NCI-H187 treated with DMSO at 0.1 percent for 48 hours (cell line): ENCODE measurements around the gene COL6A2.
"Not testable (repeated sequence)": the region's sequence is repeated elsewhere in the genome, so short reads cannot be mapped to it uniquely, and the experiment has no call there.

ENCODE experiments used
- DNase-seq: peaks from one replicate; lab custom pipeline; 2025; lab: John Stamatoyannopoulos, UW

COL6A2 gene

DNA sequence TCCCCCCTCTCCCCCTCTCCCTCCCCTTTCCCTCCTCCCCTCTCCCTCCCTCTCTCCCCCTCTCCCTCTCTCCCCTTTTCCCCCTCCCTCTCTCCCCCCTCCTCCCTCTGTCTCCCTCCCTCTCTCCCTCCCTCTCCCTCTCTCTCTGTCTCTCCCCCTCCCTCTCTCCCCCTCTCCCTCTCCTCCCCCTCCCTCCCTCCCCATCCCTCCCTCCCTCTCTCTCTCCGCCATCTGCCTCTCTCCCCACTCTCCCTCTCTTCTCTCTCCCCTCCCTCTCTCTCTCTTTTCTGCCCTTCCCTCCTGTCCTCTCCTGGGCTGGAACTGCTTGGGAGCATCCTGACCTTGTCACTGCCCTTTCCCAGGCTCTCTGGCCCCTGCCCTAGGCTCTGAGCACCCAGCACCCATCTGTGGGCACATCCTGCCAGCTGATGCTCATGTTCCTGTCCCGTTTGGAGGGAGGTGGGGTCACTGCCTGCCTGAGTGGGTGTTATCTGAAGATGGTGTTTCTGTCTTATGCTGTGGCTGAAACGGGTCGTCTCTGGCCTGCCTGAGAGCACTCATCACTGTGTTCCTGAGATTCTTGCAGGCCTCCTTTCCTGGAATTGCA is 46.7 kb downstream of the COL6A2 start:
- no peak for DNase-seq

DNA sequence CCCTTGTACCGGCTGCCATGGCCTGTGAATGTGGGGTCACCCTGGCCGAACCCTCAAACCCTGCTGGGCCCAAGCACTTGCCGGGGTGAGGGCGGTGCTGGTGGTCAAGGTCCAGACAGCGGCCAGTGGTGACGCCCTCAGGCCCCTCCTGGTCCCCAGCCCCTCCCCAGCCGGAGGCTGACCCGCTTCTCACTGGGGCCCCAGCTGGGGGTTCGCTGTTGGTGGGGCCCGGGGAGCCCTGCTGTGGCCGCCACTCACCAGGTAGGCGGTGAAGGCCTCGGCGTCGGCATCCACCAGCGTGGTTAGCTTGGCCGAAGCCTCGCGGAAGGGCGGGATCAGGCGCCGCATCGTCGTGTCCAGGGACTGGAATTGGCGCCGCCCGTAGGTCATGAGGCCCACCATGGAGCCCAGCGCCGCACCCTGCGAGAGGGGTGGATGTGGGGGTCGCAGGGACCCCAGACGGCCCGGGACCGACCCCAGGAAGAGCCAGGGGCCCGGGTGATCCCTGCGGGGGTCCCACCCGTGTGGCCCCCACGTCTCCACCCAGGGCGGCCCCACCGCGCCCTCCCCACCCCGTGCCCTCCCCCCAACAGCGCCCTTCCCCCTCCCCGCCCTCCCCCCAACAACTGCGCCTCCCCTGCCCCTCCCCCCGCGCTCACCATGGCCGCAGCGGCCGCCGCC is 47.4 kb downstream of the COL6A2 start:
- no peak for DNase-seq

DNA sequence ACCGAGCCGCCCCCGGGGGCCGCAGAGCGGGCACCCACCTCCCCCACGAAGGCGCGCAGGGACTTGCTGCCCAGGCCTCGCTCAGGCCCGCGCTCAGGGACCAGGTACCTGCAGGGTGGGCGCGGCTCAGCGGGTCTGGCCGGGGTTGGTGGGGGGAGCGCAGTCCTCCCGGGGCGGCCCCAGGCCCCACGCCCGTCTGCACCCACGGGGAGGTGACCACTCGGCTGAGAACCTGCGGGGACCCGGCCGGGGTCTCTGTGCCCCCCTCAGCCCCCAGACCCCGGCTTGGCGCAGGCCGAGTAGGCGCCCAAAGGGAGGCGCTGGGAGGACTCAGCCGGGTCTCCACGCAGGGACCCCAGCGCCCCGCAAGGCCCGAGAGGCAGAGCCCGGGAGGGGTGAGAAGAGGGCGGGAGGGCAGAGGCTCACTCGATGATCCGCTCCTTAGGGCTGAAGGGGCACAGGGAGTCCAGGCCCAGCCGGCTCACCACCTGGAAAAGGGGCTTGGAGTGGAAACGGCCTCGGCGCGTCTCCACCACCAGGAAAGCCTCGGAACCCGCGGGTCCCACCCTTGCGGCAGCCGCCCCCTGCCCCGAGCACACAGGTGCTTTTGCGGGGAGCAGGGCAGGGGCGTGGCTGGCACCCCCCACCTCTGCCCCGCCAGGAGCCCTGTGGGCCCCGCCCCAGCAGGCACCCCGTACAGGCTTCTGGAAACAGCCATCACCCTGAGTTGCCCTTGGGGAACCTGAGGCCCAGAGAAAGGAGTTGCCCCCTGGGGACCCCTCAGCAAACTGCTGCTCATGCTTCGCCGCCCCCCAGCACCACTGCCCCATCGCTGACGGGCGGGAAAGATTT is 48.2 kb downstream of the COL6A2 start:
- no peak for DNase-seq

DNA sequence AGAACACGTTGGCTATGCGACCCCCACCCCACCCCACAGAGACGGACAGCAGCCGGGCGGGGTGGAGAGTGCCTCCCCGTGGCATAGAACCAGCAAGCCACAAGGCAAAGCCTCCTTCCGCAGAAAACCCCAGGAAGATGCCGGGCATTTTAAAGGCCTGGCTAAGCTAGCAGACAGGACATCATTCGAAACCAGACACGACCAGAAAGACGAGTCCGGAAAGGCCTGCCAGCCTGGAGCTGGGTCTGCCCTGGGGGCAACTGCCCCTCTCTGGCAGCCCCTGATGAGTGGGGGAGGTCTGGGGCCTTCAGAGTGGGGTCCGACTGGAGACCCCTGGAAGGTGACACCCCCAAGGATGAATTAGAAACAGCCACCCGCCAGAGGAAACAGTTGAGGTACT is 48.9 kb downstream of the COL6A2 start:
- no peak for DNase-seq

DNA sequence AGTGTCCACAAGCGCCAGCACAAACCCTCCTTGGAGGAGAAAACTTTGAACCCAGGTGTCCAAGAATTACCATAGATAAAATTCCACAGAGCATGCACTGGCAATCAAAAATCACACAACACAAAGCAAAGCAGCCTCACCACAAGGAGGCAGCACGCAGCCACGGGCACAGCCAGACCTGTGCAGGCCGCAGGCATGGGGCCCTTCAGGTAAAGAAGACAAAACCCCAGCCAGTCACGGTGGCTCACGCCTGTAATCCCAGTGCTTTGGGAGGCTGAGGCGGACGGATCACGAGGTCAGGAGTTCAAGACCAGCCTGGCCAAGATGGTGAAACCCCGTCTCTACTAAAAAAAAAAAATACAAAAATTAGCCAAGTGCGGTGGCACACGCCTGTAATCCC is 49.5 kb downstream of the COL6A2 start:
- not testable (repeated sequence) for DNase-seq

DNA sequence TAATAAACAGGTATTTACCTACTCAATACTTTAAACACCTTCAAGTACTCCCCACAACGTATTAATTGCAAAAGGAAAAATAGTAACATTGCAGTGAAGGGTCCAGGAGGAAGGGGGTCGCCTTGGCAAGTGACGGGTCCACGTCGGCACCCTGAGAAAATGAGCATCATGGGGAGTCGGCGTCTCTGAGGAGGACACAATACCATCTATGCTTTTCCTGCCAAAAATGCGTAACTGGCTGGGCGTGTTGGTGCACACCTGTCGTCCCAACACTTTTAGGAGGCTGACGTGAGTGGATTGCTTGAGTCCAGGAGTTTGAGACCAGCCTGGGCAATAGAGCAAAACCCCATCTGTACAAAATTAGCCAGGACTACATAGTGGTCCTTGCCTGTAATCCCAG is 50.2 kb downstream of the COL6A2 start:
- no peak for DNase-seq

DNA sequence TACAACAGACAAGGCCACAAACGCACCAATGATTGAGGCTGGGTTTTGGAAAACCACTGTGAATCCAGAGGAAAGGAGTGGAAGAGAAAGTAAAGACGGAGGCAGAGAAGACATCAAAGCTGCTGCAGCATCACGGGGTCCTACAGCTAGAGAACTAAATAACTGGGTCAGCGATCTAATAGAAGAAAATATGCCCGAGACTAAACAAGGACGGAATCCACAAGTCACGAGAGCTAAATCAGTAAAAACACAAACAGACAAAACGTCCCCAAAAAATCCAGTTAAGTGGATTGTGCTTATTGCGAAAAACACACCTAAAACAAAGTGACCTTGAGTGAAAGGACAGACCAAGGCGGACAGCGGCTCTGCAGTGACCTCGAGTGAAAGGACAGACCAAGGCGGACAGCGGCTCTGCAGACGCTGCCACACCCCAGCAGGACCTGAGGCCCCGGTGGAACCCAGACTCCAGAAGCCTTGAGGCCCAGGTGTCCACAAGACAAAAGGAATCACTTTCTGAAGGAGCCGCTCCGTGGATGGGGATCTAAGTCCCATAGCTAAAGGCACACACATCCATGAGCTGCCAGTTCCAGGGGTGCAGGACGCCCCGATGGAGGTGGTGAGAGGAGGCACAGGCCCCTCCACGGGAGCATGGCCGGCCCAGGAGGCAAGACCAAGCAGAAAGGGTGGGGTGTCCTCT is 51.4 kb downstream of the COL6A2 start:
- DNase-seq = no peak

DNA sequence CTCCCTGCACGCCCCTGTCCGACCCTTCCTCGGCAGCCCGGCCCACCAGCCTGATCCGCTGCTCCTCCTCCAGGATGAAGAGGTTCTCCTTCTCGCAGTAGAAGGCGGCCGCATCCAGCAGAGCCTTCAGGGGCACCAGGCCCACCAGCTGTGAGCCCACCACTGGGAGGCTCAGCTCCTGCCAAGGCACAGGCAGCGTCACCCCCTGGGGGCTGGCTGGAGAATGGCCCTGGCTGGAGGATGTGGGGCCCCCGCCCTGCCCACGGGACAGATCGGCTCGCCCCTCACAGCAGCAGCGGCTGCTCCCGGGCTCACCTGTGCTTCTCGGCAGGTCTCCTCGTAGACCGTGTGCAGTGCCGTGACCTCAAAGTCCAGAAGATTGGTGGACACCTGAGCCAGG is 52.2 kb downstream of the COL6A2 start:
- no peak for DNase-seq

DNA sequence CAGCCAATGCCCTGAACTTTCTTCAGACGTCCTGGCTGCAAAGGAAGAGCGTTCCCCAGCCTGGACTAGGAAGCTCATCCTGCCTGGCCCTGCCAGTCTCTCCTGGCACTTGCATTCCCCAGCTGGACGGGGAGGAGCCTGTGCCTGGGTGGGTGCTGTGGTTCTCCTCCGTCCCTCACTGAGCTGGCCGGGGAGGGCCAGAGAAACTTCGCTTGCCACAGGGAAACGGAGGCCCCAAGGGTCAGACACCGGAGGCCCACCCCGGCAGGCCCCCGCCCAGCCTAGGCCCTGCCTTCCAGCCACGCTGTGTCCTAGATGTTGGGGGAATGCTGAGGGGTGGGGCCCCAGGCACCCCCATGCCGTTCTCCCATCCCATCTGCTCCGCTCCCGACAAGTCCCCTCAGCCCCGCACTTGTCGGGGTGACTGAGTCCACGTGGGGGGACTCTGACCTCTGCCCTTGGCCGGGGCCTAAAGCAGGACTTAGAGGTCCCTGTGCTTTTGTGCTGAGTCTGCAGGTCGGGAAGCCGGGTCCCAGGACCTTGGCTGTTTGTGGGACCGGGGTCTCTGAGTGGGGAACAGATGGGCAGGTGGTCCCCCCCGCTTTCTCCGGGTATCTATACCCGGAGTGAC is 52.7 kb downstream of the COL6A2 start:
- DNase-seq = no peak

DNA sequence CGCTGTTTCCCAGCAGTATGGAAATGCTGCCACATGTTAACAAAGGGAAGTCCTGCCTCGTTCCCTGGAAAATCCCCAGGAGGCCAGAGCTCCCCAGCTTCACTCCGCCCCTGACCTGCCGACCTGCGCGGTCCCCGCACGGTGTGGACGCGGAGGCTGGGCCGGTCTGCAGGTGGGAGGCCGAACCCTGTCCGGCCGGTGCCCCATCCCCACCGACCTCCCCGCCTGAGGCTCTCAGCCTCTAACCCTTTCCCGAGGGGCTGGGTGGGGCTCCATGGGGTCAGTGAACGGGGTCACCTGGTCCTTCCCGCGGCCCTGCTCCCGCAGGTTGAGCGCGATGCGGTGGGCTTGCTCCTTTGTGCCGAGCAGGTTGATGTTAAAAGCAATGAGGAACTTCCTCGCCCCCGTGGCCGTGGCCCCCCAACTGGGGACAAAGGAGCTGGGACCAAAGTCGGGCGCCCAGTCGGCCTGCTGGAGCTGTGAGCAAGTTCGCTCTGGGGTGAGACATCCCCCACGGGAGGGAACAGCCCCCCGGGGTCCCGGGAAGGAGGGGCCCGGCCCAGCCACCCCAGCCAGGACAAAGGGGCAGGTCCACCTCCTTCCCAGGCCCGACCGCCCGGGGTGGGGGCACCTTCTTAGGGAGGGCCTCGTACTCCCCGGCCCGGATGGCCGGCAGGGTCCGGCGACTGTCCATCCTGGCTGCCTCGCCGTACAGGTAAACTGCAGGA is 53.5 kb downstream of the COL6A2 start:
- DNase-seq = no peak

DNA sequence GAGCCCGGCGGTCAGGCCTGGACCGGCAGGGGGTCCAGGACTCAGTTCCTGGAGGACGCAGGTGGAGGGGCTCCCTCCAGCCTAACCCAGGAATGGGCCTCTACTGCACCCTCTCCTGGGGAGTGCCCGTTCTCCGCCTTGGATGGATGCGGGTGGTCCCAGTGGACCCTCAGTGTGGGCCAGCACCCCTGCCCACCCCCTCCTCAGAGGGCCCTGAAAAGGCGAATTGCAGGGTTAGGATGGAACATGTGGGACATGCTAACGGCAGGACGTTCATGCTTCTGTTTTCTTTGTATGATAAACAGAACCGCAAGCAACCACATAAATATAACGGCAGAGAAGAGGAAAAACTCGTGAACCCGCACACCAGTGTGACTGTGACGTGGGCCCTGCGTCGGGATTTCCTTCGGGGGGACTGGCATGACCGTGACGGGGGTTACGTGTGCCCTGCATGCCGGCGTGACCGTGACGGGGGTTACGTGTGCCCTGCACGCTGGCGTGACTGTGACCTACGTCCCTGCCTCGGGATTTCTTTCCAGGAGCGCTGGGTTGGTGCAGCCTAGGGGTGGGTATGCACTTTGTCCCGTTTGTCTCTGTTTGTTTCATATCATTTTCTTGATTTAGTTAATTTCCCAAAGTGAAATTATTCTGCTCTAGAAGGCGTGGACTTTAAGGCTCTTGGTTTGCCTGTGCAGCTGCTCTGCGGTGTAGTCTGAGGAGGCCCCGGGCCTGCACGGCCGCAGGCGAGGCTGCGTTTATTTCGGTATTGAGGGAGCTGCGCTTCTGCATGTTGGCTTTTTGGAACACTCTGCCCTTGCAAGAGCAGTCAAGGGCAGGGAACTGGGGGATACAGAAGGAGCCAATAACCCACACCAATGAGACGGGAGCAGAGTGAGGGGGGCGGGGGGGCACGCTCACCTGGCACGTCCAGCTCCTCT is 54.3 kb downstream of the COL6A2 start:
- DNase-seq = no peak

DNA sequence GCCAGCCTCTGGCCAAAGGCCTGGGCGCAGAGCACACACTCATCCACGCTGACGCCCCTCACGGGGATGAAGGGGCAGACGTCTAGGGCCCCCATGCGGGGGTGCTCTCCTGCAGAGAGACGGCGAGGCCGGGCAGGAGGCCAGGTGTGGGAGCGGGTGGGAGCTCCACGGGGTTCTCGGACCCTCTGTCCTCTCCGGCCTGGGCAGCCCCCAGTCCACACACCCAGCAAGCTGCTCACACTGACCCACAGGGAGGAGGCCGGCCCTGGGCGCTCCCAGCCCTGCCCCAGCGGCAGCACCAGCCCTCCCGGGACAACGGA is 55.0 kb downstream of the COL6A2 start:
- DNase-seq = no peak

DNA sequence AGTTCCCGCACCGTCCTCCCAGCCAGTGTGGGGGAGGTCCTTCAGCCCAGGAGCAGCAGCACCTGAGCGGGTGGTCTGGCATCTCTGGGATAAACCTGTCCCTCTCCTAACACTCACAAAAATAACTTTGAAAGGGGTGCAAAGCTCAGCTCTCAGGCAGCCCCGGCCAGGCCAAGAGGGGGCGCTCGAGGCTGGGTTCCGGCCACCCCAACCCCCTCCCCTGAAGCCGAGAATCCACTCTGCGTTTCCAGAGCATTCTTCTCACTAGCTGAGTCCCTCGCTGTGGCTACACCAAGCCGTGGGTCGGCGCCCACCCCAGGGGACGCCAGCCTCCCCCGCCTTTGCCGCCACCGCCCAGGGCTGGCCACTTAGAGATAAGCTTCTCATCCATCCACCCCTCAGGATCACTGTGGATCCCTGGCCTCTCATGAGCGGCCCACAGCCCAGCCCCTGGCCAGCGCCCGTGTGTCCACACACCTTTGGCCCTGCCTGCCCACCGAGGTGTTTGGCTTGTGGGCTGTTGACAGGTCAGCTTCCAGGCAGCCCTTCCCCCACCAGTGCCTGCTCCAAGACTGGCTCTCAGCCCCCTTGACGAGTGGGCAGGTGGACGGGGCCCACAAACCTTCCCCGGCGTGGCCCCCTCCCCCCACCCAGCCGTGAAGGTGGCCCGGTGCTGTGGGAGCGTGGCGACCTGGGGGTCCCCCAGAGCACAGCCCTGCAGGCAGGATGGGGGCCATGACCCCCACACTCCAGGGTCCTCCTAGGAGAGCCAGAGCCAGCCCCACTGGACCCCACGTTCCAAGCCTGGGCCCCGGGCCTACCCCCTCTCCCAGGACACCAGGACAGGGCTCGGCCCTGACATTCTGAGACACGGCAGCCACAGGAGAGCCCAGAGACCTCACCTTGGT is 55.6 kb downstream of the COL6A2 start:
- no peak for DNase-seq

DNA sequence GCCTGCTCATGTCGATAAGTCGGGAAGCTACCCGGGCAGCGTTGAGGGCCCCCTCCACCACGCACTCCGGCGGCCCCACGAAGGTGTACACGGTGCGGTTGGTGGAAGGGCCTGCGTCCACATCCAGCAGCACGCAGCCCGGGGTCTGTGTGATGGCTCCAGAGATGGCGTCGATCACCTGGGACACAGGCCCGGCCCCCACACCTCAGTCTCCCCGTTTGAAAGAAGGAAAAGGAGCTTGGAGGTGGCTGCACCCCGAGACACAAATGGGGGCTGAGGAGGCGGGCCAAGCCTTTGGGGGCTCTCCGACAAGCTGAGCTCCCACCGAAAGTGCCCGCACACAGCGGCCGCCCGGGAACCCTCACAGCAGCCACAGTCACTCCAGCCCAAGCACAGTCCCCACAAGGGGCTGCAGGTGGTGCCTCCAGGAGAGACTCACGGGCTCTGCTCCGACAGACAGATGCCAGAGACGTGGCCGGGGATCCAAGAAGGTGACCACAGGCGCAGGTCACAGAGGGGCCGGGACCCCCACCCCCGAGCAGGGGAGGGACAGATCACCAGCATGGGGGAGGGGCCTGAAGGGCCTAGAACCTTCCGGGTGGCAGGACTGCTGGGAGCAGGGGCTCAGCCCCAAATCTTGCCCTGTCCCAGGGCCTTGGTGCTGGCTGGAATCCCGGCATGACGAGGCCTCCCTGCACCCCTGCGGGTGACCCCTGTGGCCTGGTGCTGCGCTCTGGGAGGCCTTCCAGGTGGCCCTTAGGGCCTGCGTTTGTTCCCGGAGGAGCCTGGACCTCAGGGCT is 56.4 kb downstream of the COL6A2 start:
- DNase-seq = no peak

DNA sequence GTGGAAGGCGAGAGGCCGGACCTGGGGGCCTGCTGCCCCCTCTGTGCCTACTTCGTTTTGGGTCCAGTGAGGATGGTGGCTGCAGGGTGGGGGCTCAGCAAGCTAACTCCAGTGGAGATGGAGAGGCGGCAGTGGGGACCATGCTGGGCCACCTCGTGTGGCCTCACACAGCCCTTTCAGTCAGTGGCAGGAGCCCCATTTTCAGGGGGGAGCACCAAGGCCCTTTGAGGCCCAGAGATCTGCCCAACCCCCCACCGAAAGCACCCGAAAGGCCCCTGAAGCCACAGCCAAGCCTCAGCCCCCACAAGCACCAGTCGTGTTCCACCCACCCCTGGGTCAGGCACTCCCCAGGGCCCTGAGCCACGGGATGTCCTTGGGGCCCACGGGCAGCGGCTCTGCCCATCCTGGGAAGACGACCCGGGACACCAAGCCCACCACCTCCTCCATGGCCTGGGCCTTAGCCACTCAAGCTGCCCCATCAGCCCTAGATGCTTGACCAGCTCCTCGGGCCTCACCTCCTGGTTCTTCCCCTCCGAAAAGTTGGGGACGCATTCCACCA is 57.1 kb downstream of the COL6A2 start:
- DNase-seq = no peak

DNA sequence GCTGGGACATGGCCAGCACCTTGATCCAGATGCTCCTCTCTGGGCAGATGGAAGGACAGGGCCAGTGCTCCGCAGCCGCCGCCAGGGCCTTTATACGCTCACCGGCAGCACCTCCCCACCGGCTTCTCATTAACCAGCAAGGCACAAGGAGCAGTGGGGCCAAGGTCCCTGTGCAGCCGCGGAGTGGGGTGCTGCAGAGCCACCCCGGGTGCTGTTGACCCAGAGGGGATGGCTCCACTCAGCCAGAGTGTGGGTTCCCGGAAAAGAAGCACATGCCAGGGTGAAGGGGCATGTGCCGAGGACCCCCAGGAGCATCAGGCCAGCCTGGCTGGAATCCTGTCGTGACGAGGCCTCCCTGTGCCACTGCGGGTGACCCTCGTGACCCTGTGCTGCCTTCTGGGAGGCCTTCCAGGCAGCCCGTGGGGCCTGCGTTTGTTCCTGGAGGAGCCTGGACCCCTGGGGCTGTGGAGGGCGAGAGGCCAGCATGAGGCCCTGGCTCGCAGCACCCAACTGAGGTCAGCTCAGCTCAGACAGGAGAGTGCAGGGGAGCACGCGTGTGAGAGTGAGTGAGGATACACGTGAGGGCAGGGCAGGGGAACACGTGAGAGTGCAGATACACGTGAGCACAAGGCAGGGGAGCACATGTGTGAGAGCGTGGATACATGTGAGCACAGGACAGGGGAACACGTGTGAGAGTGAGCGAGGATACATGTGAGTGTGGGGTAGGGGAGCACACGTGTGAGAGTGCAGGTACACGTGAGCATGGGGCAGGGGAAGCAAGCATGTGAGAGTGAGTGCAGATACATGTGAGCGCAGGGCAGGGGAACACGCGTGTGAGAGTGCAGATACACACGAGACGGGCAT is 57.8 kb downstream of the COL6A2 start, which contains the start of gene FTCD:
TSS of gene FTCD (minus strand) at position 66 of the 864 bp plus-strand sequence. CDS start at position 10, 56 bp downstream.
- DNase-seq = no peak

DNA sequence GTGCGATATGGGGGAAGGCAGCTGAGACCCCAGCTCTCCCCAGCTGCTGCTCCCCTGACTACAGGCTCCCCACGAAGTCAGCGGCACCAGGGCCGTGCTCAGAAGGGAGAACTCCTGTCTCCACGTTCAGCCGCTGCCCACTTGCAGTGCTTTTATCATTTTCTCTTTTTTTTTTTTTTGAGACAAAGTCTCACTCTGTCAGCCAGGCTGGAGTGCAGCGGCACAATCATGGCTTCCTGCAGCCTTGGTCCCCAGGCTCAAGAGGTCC is 58.4 kb downstream of the COL6A2 start:
- DNase-seq = no peak
